Epithelial cell of prostate (primary cell): Measurements from ENCODE around the gene XPNPEP2.

Source experiments
- DNase-seq: peaks from one replicate; pipeline ENCODE4 v3.0.0-alpha.2; 2011; ENCODE audit warnings: low read depth, low spot score
- H3K27ac ChIP-seq: fragments of 450-650 bp; 2 replicates; pipeline ENCODE4 v1.5.1; 2017; ENCODE audit warnings: mild to moderate bottlenecking

Gene XPNPEP2

GRCh38 chrX:129773649-129774458, 35.1 kb downstream of the XPNPEP2 start:
- no peak overlapping the region for H3K27ac ChIP-seq
- no peak for DNase-seq

- H3K27ac ChIP-seq = no peak overlapping the region
- no peak for DNase-seq
These were observed 38.6 kb downstream of the XPNPEP2 start for GRCh38 chrX:129777218-129778030.

- no peak overlapping the region for H3K27ac ChIP-seq
- DNase-seq = no peak
These were observed 40.4 kb downstream of the XPNPEP2 start for GRCh38 chrX:129779086-129779672.

- no peak for DNase-seq
- H3K27ac ChIP-seq = no peak within 1 kb of the TSS
These were observed 41.0 kb downstream of the XPNPEP2 start, which contains the start of gene SASH3 for GRCh38 chrX:129779747-129780146. Gene SASH3, plus strand, starts transcription at chrX:129779949. Its CDS starts 149 bp downstream, at chrX:129780098.

GRCh38 chrX:129780441-129781105, 41.8 kb downstream of the XPNPEP2 start:
- no peak for DNase-seq
- no peak overlapping the region for H3K27ac ChIP-seq

- no peak overlapping the region for H3K27ac ChIP-seq
- no peak for DNase-seq
These were observed 42.4 kb downstream of the XPNPEP2 start for GRCh38 chrX:129781134-129781672.

- DNase-seq = no peak
- H3K27ac ChIP-seq = no peak overlapping the region
These were observed 43.1 kb downstream of the XPNPEP2 start for GRCh38 chrX:129781680-129782495.

- H3K27ac ChIP-seq = no peak overlapping the region
- no peak for DNase-seq
These were observed 43.9 kb downstream of the XPNPEP2 start for GRCh38 chrX:129782706-129783105.

GRCh38 chrX:129783291-129783713, 44.5 kb downstream of the XPNPEP2 start:
- no peak for DNase-seq
- H3K27ac ChIP-seq = no peak overlapping the region

GRCh38 chrX:129784371-129784770, 45.6 kb downstream of the XPNPEP2 start:
- no peak overlapping the region for H3K27ac ChIP-seq
- DNase-seq = no peak

GRCh38 chrX:129785160-129785947, 46.6 kb downstream of the XPNPEP2 start:
- no peak overlapping the region for H3K27ac ChIP-seq
- no peak for DNase-seq

GRCh38 chrX:129786210-129786651, 47.5 kb downstream of the XPNPEP2 start:
- H3K27ac ChIP-seq = no peak overlapping the region
- no peak for DNase-seq

GRCh38 chrX:129787336-129788055, 48.7 kb downstream of the XPNPEP2 start:
- no peak overlapping the region for H3K27ac ChIP-seq
- DNase-seq = no peak

- H3K27ac ChIP-seq = no peak overlapping the region
- DNase-seq = no peak
These were observed 49.7 kb downstream of the XPNPEP2 start for GRCh38 chrX:129788527-129788926.

- DNase-seq = no peak
- H3K27ac ChIP-seq = no peak overlapping the region
These were observed 51.4 kb downstream of the XPNPEP2 start for GRCh38 chrX:129790146-129790545.

GRCh38 chrX:129790808-129791207, 52.0 kb downstream of the XPNPEP2 start:
- H3K27ac ChIP-seq = no peak overlapping the region
- no peak for DNase-seq

- DNase-seq = no peak
- no peak overlapping the region for H3K27ac ChIP-seq
These were observed 52.6 kb downstream of the XPNPEP2 start for GRCh38 chrX:129791336-129791735.
